Caki2 (cell line): ENCODE data around the gene IKBKE. TPM values are rescaled to one million over a fixed set of nuclear protein-coding genes. Genes with fewer than 3 reads are reported as not detected.
A peak's percentile ranks its signal among the peaks of the same experiment; 100 is the strongest.

Source experiments
- DNase-seq: peaks from one replicate; pipeline ENCODE4 v3.0.0-alpha.2; 2015; ENCODE audit warnings: low read depth
- in situ Hi-C: cut with HindIII; loops from 2 replicates; pipeline ENCODE4 v1.10.0; 2016; ENCODE audit warnings: low sequenced_read_pairs, low pct_unique_long_range_greater_than_20kb, mixed read lengths
- total RNA-seq: library from RNA; depleted of rRNA; stranded (reverse); fragments of >200 nt; shearing (Covaris generic); gene quantifications from 2 replicates; pipeline ENCODE4 v1.2.3, GENCODE V29; 2014; ENCODE audit warnings: low replicate concordance

IKBKE gene
- total RNA-seq, 1 experiment from 2014 or later = 21.0 TPM

DNA sequence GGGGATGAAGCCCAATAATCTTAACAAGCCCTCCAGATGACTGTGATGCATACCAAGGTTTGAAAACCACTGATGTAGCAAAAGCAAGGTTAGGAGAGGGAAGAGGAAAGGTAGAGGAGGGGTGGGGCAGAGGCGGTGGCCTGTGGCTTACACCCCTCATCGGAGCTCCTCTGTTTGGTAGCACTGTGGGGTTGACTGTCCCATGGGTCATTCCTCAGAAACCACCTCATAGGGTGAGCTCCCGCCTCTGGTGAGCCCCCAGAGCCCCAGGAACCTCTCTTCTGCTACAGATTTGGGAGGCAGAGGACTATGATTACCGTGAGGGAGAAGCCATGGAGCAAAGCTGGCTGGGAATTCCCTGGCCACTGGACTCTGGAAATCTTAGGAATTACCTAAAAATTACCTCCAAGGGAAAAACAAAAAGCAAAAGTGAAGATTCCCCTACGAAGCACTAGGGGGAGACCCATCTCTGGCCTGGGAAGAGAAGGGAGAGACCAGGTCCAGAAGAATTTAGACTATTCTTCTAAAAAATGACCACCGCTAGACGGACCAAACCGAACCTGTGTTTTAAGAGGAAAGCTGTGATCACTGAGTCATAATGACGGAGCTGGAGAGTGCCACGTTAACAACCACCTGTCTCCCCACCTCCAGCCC lies 35.6 kb downstream of the IKBKE start:
- in situ Hi-C loops = no loop called here
- DNase-seq = no peak

DNA sequence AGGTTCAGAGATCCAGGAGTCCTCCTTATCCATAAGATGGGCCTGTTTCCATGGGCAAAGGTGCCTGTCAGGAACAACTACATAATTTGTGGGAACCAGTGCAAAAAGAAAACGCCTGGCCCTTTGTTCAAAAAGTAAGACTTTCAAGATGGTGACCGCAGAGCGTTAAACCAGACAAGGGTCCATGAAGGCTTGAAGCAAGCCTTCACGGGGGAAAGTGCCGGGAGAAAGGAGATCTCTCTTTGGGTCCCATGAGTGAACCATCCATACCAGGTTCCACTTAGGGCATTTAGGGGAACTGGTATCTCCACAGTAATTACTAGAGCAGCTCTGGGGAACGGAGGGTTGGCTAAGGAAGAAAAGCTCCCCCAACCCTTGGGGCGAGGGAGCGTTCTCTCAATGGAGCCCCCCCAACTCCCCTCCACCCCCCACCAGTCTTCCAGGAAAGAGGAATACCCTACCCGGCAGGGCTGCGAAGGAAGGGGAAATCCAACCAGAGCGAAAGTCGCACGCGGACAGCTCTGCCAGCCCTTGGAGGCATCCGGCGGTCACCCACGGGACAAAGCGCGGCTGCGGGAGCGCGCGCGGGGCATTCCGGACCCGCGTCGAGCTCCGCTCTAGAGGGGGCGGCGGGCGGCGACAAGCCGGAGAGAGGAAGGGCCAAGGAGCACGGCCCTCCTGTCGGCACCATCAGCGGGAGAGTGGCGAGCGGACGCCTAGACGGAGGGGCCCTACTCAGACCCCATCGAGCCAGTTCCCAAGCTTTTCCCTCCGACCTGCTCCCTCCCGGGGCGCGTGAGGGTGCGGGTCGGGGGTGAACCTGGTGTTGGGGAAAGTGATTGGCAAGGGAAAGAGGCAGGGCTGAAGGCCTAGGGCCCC lies 36.4 kb downstream of the IKBKE start:
- in situ Hi-C loops = no loop called here

DNA sequence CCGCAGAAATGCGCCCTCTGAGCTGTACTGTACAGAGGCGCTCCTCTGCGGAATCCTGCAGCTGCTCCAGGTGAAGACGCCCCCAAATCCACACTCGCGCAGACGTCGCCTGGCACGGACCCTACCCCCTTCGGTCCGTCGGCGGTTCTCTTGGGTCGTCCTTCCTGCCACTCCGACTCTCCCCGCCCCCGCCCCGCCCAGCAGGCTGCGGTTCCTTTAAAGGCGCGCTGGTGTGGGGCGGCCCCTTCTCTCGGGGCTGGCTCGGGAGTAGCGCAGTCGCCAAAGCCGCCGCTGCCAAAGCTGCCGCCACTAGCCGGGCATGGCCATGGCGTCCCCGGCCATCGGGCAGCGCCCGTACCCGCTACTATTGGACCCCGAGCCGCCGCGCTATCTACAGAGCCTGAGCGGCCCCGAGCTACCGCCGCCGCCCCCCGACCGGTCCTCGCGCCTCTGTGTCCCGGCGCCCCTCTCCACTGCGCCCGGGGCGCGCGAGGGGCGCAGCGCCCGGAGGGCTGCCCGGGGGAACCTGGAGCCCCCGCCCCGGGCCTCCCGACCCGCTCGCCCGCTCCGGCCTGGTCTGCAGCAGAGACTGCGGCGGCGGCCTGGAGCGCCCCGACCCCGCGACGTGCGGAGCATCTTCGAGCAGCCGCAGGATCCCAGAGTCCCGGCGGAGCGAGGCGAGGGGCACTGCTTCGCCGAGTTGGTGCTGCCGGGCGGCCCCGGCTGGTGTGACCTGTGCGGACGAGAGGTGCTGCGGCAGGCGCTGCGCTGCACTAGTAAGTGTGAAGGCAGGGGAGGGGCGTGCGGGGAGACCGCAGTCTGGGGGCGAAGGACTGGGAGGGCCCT lies 37.2 kb downstream of the IKBKE start, which contains the start of gene RASSF5:
RASSF5 (plus strand) TSS at position 248 of the 846 bp plus-strand sequence; CDS start at position 320, 72 bp downstream.
- DNase-seq = peak; percentile 66

More for the DNA sequence above, 36.4 kb downstream of the IKBKE start:
- DNase-seq = no peak

DNA sequence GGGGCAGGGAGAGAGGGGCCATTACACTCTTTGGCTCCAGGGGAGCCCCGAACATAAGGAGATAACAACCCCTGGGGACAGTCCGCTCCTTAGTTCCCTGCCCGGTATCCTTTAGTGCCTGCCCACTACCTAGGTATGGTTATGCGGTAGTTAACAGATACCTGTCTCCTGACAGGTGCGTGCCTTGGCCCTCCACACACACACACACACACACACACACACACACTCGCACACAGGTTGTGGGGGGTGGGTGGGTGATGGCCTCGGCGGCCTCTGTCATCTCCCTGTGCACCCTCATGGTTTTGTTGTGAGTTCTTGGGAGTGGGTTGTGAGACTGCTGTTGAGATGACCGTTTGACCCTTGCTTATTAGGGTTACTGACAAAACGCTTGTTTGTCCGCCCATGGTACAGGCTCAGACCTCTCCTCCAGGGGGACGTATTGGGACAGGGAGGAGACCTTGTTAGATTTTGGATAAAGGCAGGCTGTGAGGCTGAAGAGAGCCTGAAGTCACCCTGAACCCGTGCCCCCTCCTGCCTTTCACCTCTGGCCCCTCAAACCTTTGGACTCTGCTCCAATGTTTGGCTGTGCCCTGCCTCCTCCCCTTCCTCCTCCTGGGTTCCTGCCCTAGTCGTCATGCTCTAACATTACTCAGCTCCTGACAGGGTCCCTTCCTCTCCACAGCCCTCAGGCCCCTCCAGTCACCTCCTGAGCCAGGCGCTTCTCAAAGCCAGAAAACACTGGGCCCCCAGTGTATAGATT lies 38.0 kb downstream of the IKBKE start:
- DNase-seq = no peak
- in situ Hi-C loops = no loop called here

More for the DNA sequence above, 37.2 kb downstream of the IKBKE start, which contains the start of gene RASSF5:
- in situ Hi-C loops = no loop called here

DNA sequence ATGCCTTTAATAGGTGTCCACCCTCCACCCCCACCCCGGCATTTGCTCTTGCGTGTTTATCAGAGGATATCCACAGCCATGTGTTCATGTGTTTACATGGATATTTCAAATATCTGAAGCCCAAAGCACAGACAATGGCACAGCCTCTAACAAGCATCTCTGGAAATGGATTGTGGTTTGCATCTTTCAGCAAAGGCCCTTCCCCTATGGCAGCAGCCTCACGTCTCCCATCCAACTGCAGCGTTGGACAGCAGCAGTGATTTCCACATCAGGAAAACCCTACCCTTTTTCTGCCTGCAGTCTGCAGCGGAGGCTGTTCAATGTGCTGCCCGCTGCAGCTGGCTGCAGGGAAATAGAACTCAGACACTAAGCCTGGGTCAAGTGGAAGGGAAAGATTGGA lies 38.7 kb downstream of the IKBKE start:
- no peak for DNase-seq
- in situ Hi-C loops = no loop called here

DNA sequence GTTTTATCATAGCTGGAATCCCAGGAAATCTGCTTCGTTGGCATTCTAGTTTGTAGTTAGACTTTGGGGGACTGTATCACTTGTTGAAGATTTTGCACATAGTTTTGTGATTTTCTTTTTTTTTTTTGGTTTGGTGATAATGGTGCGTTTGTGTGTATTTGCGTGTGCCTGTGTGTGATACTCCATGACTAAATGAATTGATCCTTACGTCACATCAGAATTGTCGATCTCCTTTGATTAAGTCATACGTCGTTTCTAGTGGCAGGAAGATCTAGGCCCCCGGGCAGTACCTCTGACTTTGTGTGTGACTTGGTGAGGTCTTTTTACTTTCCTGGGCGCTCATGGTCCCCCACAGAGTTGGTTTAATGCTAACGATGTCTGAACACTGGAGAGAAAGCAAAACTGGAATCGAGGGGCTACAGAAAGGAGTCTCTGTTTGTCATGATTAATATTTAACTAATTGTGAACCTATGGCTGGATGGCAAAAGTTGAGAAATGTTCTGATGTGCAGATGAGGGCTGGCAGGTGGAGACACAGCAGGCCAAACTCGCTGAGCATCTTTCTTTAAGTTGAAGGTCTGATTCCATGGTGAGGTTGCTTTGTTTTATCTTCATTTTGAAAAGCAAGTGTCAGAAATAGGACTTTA lies 39.5 kb downstream of the IKBKE start:
- no peak for DNase-seq
- in situ Hi-C loops = no loop called here

DNA sequence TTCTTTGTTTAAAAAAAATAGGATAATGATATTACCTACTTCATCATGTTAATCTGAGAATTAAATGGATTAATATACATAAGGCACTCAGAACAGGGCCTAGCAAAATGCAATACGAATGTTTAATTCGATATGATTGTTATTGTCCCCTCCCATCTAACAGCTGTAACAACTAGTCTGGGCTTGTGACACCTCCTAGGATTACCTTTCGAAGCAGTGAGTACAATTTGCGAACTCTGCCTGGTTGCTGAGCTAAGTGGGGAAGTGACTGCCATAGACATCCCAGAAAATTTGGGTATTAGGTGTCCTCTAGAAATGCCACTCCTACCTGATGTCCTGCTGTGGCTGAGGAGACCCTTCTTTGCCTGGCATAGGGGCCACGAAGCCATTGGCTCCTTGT lies 40.1 kb downstream of the IKBKE start:
- in situ Hi-C loops = no loop called here
- DNase-seq = no peak

DNA sequence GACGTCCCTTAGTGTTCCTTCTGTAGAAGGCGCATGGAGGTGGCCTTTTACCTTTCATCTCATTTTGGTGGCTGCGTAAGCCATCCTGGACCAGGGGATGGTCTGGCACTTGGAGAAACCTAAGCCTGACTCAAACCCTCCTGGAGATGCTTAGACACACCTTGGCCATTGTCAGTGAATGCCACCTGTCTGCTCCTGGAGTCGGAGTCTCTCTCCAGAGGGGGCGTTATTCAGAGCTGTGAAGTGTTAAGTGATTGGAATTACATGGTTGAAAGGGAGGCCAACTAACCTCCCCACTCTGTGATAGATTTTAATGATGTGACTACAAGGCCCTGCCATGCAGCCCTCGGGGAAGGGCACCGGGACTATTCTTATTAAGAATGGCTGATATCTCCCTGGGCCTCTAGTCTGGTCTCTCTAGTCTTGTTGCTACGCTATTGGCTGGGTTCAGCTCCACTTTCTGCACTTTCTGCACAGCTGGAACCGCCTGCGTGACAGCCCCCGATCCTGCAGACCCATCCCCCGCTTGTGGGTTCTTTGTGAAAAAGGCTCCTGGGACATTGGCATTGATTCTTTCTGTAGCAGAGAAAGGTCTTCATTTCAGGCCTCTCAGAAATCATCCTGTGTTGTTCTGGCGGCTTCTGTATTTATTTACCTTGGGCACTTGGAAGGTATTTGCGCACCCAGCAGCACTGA lies 41.2 kb downstream of the IKBKE start:
- no peak for DNase-seq
- in situ Hi-C loops = no loop called here

DNA sequence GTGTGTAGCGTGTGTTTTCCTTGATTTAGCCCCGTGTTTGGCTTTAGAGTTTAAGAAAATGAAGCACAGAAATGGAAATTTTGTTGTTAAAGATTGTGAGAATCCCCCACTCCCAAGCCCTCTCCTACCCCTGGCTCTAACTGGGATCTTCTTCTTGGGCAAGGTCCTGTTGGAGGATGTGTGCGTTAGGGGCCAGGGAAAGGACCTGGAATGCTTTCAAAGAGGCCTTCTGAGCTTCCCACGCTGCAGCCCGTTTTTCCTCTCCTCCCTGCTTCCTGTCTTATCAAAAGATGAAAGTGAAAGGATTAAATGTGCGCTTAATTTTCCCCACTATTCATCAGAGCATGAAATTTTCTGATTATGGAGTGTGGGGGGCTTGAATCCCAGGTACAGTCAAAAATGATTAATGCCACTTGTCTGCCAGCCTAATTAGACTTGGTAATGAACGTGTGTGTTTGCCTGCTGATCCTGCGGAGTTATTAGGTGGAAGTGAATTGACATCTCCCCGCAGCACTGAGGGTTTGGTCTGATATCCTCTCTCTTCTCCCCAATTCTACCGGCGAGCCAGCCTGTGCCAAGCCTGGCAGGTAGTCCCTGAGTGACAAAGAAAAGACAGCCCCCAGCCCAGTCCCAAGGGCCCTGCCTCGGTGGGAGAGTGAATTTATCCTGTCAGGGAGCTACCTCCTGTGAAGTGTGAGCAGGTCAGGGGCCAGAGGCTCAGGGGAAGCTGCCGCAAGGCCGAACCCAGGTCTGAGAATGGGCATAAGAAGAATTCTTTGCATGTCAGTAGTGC lies 42.0 kb downstream of the IKBKE start:
- in situ Hi-C loops = no loop called here

DNA sequence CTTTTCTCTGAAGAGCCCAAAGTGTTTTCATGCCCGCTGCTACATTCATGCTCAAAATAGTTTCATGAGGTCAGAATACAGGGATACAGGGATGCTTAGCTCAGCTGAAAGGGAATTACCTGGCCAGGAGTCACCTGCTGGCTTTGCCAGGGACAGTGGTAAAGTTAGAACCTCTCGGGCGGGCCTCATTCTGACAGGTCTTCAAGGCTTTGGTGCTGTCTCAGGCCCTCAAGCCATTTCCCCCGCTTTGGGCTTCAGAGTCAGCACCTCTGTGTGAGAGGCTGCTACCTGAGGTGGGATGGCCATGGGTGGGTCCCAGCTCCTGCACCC lies 42.5 kb downstream of the IKBKE start:
- in situ Hi-C loops = no loop called here
- DNase-seq = no peak

More for the DNA sequence above, 42.0 kb downstream of the IKBKE start:
- no peak for DNase-seq

DNA sequence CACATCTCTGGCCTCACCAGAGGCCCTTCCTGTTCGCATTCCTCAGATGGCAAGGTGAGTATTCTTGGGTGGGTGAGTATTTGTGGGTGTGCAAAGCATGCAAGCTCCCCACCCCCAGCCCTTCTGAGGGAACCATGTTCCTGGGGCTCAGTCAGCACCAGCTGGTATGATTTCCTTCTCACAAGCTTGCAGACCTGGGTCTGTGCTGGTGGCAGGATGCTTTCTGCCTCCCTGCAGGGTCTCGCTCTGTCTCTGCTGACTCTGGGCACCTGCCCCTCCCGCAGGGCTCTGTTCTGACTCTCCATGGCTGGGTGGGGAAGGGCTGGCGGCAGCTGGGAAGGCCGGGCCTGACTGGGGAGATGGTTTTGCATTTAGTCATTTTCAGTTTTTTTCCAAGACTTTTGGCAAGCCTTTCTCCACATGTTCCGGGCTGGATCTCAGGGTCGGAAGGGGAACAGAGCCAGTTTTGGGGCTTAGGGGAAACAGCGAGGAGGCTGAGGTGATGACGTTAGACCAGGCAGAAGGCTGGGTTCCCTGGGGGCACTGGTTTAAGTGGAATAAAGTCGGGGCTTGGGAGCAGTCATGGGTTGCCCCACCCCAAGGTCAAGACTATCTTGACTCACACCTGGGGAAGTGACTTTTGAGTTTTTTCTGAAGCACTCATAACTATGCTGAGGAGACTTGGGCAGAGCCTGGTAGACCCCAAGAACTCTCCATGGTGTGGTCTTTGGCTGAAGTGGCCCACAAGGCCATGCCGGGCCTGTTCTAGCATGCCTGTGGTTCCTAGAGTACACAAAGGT lies 43.2 kb downstream of the IKBKE start:
- no peak for DNase-seq
- in situ Hi-C loops = no loop called here

DNA sequence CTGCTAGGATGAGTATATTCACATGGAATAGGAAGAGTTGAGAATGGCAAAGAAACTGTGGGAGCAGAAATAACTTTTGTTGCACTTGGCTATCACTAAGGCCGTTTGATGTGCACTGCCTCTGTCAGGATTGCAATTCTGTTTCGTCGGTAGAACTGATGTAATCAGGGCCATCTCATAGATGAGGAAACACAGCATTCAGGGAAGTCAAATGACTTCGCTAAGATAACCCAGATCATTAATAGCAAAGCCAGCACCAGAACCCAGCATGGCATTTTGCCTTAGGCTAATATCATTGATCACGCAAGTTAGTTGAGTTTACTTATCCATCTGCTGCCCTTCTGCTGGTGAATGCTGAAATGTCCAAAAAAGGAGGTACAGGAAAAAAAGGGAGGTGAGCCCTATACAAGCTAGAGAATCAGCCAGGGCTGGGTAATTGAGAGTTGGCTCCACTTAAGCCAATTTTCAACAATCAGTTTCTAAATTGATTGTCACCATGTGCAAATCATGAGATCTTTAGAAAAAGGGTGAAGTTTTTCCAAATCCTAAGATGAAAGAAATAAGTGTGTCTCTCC lies 44.6 kb downstream of the IKBKE start:
- no peak for DNase-seq
- in situ Hi-C loops = no loop called here

DNA sequence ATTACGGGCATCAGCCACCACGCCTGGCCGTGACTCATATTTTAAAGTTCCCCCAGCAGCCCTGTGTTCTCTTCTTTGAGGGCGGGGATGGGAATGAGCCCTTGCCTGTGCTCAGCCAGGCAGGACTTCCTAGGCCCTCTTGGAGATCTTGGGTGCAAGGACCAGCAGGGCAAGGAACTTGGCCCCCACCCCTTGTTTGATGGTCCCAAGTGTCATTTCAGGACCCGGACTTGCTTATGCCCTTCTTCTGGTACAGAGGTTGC lies 46.4 kb downstream of the IKBKE start:
- DNase-seq = no peak

DNA sequence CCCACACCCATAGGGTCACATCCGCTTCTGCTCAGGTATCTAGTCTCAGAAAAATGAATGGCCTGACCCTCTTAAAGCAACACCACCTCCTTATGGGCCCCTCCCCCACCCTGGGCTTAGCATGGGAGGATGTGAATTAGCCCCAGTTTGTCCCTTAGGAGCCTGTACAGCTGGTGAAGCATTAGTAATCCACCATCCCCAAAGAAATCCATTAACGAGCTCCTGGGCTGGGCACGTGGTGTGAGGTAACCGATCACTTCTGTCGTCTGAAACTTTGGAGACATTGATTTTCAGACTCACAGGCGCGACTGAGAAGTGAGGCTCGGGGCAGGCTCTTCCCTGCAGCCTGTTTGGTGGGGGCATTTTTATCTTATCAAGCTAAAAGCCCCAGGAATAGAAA lies 47.5 kb downstream of the IKBKE start:
- in situ Hi-C loops = no loop called here
- DNase-seq = no peak

More for the DNA sequence above, 46.4 kb downstream of the IKBKE start:
- in situ Hi-C loops = no loop called here

DNA sequence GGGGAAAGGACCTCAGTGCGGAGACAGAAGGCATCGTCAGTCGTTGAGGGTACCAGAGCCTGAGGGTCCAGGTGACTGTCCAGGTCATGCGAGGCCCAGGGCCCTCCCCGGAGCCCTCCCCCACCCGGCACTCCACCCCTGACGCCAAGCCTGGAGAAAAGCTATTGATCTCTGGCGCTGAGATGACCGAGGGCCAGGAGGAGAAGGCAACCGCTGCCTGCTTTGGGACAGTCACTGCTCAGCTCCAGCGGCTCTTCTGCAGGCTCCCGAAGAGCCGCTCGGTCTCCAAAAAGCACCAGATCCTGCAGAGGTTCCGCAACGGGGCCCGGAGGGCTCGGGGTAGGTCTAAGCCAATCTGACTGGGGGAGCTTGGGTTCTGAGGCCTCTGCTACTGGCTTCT lies 47.9 kb downstream of the IKBKE start:
- no peak for DNase-seq
- in situ Hi-C loops = no loop called here

DNA sequence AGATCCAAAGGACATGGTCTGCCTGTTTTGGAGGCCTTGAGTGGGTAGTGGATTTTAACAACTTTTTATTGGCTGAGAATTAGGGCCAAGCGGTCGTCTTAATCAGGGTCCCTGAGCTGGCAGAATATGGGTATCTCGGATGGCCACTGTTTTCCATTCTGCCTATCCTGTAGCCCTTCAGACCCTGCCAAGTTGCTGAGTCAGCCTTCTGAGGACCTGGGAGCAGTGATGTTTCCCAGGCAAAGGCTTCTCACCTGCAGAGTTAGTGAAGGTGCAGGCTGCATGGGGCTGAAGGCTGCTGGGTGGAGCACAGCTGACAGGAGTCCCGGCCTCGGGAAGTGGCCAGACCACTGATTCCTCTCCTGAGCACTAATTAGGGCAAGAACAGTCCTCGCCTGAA lies 48.5 kb downstream of the IKBKE start:
- in situ Hi-C loops = no loop called here
- no peak for DNase-seq
